T47D (cell line): ENCODE measurements around the gene RNF10.
"Not testable (repeated sequence)": the region's sequence is repeated elsewhere in the genome, so short reads cannot be mapped to it uniquely, and the experiment has no call there.

Experiments
- DNase-seq, 2 experiments: peaks; one replicate each; pipeline versions ENCODE4 v3.0.0 to v3.0.0-alpha.2; 2011 to 2012; ENCODE audit warnings: low read depth in 1 of 2, low spot score in 1 of 2
- JUND ChIP-seq: IDR thresholded peaks from 2 replicates; pipeline ENCODE4 v1.6.1; 2012; ENCODE audit warnings: low read depth
- in situ Hi-C: cut with HindIII; loops from 2 replicates; pipeline ENCODE4 v1.10.0; 2016; ENCODE audit warnings: low sequenced_read_pairs, low pct_unique_long_range_greater_than_20kb

RNF10 gene

DNA sequence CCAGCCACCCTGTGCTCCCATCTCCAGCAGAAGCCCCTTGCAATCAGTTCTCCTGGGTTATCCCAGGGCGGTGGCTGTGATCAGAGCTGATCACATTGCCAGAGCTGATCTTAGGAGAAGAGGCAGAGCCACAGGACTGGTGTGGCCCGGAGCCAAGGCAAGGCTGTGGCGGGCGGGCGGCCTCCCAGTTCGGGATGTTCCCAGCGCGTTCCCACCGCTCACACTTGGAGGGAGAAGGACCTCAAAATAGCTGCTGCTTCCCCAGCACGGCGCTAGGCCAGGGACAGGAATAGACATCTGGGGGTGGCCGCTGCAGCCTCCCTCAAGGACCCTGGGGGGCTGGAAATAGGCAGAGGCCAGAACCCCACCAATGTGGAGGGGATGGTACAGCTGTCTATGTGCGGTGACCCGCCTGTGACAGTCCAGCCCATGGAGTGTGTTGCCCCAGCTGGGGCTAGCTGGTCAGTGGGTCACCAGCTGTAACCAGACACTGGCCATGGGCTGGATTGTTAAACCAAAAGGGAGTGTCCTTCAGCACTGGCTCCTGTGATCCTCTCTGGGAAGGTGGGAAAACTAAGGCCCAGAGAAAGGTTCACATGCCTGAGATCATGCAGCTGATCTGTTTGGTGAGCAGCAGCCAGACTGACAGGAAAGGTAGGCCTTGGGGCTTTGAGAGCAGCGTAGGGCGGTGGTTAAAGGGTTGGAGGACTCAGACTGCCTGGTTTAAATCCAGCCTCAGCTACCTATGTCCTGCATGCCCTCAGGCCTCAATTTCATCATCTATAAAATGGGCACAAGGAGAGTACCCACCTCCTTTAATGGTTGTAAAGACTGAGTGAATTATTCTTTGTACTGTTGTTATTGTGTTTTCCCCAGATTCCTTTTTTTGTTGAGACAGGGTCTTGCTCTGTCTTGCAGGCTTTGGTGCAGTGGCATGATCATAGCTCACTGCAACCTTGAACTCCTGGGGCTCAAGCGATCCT lies 55.1 kb downstream of the RNF10 start:
- TF ChIP-seq JUND: no peak
- peak in 1 of 2 experiments; percentile 66 for DNase-seq
- in situ Hi-C loops: no loop called here

DNA sequence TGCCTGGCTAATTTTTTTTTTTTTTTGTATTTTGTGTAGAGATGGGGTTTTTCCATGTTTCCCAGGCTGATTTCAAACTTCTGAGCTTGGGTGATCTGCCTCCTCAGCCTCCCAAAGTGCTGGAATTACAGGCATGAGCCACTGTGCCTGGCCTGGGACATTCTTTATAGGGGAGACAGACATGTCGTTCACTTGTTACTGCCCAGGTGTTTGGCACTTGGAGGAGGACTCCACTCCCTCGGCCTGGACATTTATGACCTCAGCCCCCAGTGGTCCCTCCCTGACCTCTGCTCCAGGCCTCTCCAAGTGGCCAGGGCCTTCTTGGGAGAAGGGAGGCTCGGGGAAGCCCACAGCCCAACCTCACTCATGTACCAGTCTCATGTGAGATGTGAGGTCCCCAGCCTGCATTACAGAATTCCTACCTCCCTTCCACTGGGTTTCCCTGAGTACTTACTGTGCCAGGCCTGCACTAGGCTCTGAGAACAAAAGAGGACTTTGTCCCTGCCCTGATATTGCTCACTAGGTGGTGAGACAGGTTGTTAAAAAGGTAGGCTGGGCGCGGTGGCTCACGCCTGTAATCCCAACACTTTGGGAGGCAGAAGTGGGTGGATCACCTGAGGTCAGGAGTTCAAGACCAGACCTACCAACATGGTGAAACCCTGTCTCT lies 56.7 kb downstream of the RNF10 start:
- TF ChIP-seq JUND: no peak
- in situ Hi-C loops: no loop called here
- no peak for DNase-seq

DNA sequence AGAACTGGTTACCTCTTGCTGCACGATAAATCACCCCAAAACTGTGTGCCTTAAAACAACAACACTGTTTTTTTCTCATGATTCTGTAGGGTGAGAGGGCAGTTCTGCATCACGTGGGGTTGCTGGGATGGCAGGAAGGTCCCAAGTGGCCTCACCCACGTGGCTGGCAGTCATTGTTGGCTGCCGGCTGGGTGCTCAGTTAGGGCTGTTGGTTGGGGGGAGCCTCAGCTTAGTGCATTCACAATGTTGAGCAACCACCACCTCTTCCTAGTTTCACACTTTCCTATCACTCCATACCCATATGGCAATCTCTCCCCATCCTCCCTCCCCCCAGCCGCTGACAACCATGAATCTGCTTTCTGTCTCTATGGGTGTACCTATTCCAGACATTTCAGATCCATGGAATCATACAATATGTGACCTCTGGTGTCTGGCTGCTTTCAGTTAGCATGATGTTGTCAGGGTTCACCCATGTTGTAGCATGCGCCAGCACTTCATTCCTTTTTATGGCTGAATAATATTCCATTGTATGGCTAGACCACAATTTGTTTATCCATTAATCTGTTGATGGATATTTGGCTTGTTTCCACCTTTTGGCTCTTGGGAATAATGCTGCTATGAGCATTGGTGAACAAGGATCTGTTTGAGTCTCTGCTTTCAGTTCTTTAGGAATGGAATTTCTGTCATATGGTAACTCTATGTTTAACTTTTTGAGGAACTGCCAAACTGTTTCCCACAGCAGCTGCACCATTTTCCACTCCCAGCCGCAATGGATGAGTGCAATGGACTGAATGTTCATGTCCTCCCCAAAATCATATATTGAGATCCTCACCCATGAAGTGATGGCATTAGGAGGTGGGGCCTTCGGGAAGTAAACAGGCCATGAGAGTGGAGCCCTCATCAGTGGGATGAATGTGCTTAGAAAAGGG lies 58.2 kb downstream of the RNF10 start:
- in situ Hi-C loops: no loop called here
- DNase-seq: no peak
- no peak for TF ChIP-seq JUND

GRCh38 chr12:120596901-120597300 lies 62.7 kb downstream of the RNF10 start:
- in situ Hi-C loops: no loop called here
- no peak for DNase-seq
- TF ChIP-seq JUND: no peak

DNA sequence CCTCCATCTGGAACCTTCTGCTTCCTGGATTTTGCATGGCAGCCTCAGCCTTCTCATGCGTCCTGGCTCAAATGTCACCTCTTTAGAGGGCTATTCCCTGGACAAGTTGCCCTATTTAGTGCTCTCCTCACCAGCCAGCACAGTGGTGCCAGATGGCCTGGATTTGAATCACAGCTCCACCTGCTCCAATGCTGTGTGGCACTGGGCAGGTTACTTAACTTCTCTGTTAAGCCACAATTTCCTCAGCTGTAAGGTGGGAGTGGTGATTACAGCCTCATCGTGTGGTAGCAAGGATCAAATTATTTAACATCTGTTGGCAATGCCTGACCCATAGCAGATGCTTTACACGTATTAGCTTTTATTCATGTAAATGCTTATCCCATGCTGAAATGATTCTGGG lies 63.7 kb downstream of the RNF10 start:
- no peak for TF ChIP-seq JUND
- DNase-seq: no peak
- in situ Hi-C loops: no loop called here

GRCh38 chr12:120598674-120599463 lies 64.7 kb downstream of the RNF10 start:
- TF ChIP-seq JUND: no peak
- in situ Hi-C loops: no loop called here
- DNase-seq: no peak

- no peak for DNase-seq
- in situ Hi-C loops: no loop called here
These were observed 65.8 kb downstream of the RNF10 start for GRCh38 chr12:120599672-120600552.

GRCh38 chr12:120602416-120602815 lies 68.3 kb downstream of the RNF10 start:
- in situ Hi-C loops, DNase-seq: not testable (repeated sequence)

More at GRCh38 chr12:120599672-120600552, 65.8 kb downstream of the RNF10 start:
- no peak for TF ChIP-seq JUND

- no peak for TF ChIP-seq JUND
- no peak for DNase-seq
- in situ Hi-C loops: no loop called here
These were observed 76.4 kb downstream of the RNF10 start for GRCh38 chr12:120610560-120610959.

- DNase-seq, in situ Hi-C loops: not testable (repeated sequence)
These were observed 77.4 kb downstream of the RNF10 start for GRCh38 chr12:120611534-120611933.

DNA sequence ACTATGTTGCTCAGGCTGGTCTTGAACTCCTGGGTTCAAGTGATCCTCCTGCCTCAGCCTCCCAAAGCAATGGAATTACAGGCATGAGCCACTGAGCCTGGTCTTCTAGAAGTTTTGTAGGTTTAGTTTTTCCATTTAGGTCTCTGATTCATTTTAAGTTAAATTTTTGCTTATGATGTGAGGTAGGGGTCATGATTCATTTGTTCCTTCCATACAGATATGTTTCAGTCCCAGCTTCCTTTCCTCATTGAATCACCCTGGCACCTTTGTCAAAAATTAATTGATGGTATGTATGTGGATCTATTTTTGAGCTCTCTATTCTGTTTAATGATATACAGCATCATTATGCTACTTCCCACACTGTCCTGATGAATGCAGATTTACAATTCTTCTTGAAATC lies 80.7 kb downstream of the RNF10 start:
- TF ChIP-seq JUND: no peak
- DNase-seq: no peak
- in situ Hi-C loops: no loop called here

- DNase-seq, in situ Hi-C loops: not testable (repeated sequence)
These were observed 83.0 kb downstream of the RNF10 start for GRCh38 chr12:120617193-120617592.

DNA sequence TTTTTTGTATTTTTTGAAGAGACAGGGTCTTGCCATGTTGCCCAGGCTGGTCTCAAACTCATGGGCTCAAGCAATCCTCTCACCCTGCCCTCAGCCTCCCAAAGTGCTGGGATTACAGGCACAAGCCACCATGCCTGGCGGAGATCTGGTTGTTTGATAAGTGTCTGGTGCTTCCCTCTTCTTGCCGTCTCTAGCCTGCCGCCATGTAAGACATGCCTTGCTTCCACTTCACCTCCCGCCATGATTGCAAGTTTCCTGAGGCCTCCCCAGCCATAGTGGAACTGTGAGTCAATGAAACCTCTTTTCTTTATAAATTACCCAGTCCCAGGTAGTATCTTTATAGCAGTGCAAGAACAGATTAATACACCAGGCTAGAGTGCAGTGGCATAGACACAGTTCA lies 83.6 kb downstream of the RNF10 start:
- DNase-seq, in situ Hi-C loops: not testable (repeated sequence)
